Cardiac fibroblast (primary cell): ENCODE results near the gene PTPRN2.
"Not testable (repeated sequence)": the region's sequence is repeated elsewhere in the genome, so short reads cannot be mapped to it uniquely, and the experiment has no call there.

Experiments used
- DNase-seq, 2 donors: peaks; one replicate each; pipeline versions ENCODE4 v3.0.0 to v3.0.0-alpha.2; 2010; ENCODE audit warnings: low read depth in 2 of 2
- H3K4me3 ChIP-seq, 2 donors: replicated peaks in 1 of 2; 1 replicate in 1 of 2; 2 replicates in 1 of 2; pipeline ENCODE4 v1.5.1; 2011; ENCODE audit warnings: low read depth in 2 of 2, low read length in 2 of 2, mild to moderate bottlenecking in 2 of 2, moderate library complexity in 1 of 2
- TF ChIP-seq, protein P1 (sequence below): IDR thresholded peaks from one replicate; pipeline ENCODE4 v1.5.1; 2011; ENCODE audit warnings: low read depth, mild to moderate bottlenecking, low read length, inconsistent platforms

The PTPRN2 gene

DNA sequence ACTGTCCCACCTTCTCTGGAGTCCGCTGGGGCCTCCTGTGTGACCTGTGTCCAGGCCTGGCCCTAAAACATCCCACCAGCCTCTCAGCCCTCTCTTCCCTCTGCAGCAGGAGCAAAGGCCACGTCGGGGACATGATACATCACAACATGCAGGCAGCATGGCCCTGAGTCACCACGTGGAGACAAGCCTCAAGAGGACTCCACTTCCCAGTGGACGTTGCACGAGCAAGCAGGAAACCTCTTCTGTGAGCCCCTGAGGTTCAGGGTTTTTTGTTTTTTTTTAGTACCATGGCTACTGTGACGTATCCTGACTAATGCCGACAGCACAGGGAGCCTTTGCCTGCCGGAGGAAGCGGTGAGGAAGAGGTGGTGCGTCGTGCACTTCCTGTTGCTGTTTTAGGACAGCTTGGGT, 1084.9 kb downstream of the PTPRN2 start:
- TF ChIP-seq, protein P1, sequence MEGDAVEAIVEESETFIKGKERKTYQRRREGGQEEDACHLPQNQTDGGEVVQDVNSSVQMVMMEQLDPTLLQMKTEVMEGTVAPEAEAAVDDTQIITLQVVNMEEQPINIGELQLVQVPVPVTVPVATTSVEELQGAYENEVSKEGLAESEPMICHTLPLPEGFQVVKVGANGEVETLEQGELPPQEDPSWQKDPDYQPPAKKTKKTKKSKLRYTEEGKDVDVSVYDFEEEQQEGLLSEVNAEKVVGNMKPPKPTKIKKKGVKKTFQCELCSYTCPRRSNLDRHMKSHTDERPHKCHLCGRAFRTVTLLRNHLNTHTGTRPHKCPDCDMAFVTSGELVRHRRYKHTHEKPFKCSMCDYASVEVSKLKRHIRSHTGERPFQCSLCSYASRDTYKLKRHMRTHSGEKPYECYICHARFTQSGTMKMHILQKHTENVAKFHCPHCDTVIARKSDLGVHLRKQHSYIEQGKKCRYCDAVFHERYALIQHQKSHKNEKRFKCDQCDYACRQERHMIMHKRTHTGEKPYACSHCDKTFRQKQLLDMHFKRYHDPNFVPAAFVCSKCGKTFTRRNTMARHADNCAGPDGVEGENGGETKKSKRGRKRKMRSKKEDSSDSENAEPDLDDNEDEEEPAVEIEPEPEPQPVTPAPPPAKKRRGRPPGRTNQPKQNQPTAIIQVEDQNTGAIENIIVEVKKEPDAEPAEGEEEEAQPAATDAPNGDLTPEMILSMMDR, result no peak

DNA sequence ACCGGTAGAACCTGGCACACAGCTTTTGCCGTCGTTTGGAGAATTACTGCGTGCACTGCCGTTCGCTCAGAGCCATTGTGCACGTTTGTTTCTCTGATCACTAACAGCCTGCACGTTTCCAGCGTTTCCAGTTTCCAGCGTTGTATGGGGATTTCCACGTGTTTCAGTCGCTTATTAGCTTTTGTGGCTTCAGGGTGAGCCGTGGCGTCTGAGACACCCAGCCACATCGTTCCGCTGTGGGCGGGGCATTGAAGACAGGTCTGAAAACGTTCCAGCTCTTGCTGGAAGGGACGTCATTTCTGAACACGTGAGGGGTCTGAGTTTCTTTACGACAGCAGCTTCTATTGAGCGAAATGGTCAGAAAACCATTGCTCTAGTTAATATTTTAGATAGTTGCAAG, 1086.0 kb downstream of the PTPRN2 start:
- TF ChIP-seq, protein P1, result no peak
- H3K4me3 ChIP-seq, result no peak overlapping the region
- DNase-seq, result no peak

More for the DNA sequence above, 1084.9 kb downstream of the PTPRN2 start:
- peak; percentile 2 to 13 for DNase-seq
- no peak overlapping the region for H3K4me3 ChIP-seq

- not testable (repeated sequence) for DNase-seq, H3K4me3 ChIP-seq
Measured at GRCh38 chr7:157500989-157501540, 1086.6 kb downstream of the PTPRN2 start.

DNA sequence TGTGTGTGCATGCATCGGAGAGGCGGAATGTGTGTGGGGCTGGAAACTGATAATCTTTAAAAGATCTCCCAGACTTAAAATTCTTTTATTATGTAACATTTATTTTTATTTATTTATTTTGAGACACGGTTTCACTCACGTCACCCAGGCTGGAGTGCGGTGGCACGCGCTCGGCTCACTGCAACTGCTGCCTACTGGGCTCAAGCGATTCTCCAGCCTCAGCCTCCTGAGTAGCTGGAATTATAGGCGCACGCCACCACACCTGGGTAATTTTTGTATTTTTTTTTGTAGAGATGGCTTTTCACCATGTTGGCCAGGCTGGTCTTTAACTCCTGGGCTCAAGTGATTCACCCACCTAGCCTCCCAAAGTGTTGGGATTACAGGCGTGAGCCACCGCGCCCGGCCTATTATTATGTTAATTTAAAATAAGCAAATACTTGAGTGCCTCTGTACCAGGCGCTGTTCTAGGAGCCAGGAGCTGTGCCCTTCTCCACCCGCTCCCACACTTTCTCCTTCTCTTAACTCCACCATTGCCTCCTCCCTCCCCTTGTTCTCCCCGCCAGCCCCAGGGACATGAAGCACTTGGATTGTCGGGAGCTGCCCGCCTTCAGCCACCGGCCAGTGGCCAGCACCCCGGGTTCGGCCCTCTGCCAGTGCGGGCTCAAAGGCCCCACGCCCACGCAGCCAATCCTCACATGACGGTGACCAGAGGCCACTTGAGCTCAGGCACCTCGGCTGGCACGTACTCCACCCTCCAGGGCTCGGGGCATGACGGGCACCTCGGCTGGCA, 1087.3 kb downstream of the PTPRN2 start:
- no peak for DNase-seq
- TF ChIP-seq, protein P1, result no peak
- no peak overlapping the region for H3K4me3 ChIP-seq

DNA sequence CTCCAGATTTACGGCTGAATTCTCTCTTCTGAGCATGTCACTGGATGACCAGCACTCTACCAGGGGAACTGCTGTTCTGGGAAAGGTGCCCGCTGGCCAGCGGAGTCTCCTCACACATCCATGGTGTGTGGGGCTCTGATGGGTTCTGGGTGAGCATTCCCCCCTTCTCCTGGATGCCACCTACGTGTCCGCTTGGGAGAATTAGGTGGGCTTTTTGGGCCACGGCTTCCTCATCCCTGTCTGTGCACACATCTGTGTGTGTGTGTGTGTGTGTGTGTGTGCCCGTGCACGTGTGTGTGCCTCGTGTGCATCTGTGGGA, 1087.8 kb downstream of the PTPRN2 start:
- no peak for DNase-seq
- H3K4me3 ChIP-seq, result no peak overlapping the region
- TF ChIP-seq, protein P1, result no peak

DNA sequence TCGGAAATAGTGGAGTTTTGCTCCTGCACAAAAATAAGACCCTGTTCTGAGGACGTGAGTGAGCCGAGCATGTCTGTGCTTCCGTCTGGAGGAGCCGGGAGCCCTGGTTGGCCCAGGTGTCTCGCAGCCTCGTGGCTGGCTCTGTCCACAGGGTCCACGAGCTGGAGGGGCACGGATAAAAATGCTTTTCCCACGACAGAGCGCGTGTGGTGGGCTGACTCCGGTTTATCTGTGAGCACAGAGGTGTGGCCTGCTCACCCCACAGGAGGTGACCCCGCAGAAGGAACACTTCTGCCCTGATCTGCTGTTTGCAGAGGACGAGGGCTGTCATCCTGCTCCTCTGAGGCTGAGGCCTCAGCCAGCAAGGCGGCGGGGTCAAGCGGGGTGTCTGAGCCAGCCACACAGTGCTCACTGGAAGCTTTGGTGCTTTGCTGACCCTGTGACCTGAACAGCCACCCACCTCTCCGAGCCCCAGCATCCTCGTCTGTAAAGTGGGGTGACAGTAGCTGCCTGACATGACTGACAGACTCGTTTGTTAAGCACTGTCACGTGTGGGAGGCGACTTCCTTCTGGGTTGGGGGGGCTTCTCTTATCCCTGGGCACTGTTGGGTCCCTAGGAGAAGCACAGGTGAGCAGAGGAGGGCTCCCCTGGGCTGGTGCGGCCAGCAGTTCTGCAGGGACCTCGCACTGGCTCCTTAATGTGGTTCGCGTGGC, 1088.3 kb downstream of the PTPRN2 start:
- TF ChIP-seq, protein P1, result no peak
- no peak overlapping the region for H3K4me3 ChIP-seq
- DNase-seq, result no peak

GRCh38 chr7:157498657-157499056, 1089.0 kb downstream of the PTPRN2 start:
- TF ChIP-seq, protein P1, result no peak
- DNase-seq, result no peak
- no peak overlapping the region for H3K4me3 ChIP-seq
